KMS-11 (cell line): ENCODE measurements around the gene COQ3.
A peak's percentile ranks its signal among the peaks of the same experiment; 100 is the strongest.

ENCODE experiments used
- H2AFZ ChIP-seq: fragments of 200-600 bp; sonication (generic); 2 replicates; pipeline ENCODE4 v1.6.1; 2016; ENCODE audit warnings: antibody characterized with exemption, mixed run types, low read depth
- H3K27ac ChIP-seq: fragments of 200-600 bp; sonication (generic); 2 replicates; pipeline ENCODE4 v1.6.1; 2016; ENCODE audit warnings: mild to moderate bottlenecking, mixed run types
- H3K27me3 ChIP-seq: fragments of 200-600 bp; sonication (generic); 2 replicates; pipeline ENCODE4 v1.6.1; 2017; ENCODE audit warnings: mild to moderate bottlenecking, low read depth, mixed run types, moderate library complexity; ENCODE audit not compliant: insufficient read depth
- H3K36me3 ChIP-seq: fragments of 200-600 bp; sonication (generic); 2 replicates; pipeline ENCODE4 v1.6.1; 2017; ENCODE audit warnings: mild to moderate bottlenecking, mixed run types; ENCODE audit not compliant: insufficient read depth
- H3K4me1 ChIP-seq: fragments of 200-600 bp; sonication (generic); 2 replicates; pipeline ENCODE4 v1.6.1; 2016; ENCODE audit warnings: mild to moderate bottlenecking, low read depth, mixed run types; ENCODE audit not compliant: poor library complexity, severe bottlenecking
- H3K4me2 ChIP-seq: fragments of 200-600 bp; sonication (generic); 2 replicates; pipeline ENCODE4 v1.7.0; 2016; ENCODE audit warnings: mild to moderate bottlenecking, mixed run types
- H3K4me3 ChIP-seq: fragments of 200-600 bp; sonication (generic); IDR thresholded peaks from 2 replicates; pipeline ENCODE4 v1.6.1; 2017; ENCODE audit warnings: low read depth, low read length, mixed read lengths; ENCODE audit not compliant: insufficient read depth
- H3K79me2 ChIP-seq: fragments of 200-600 bp; sonication (generic); 2 replicates; pipeline ENCODE4 v1.6.1; 2016; ENCODE audit warnings: low read depth, mixed run types; ENCODE audit not compliant: insufficient read depth
- H3K9ac ChIP-seq: fragments of 200-600 bp; sonication (generic); 2 replicates; pipeline ENCODE4 v1.6.1; 2016; ENCODE audit warnings: mild to moderate bottlenecking, mixed run types
- H4K20me1 ChIP-seq: fragments of 200-600 bp; sonication (generic); 2 replicates; pipeline ENCODE4 v1.6.1; 2016; ENCODE audit warnings: mild to moderate bottlenecking, mixed run types; ENCODE audit not compliant: insufficient read depth
- CTCF ChIP-seq: fragments of 200-600 bp; sonication (generic); conservative IDR thresholded peaks from 2 replicates; pipeline ENCODE4 v1.6.1; 2017; ENCODE audit warnings: low read depth, mild to moderate bottlenecking, antibody characterized with exemption, low read length, moderate library complexity, mixed read lengths

The COQ3 gene

DNA sequence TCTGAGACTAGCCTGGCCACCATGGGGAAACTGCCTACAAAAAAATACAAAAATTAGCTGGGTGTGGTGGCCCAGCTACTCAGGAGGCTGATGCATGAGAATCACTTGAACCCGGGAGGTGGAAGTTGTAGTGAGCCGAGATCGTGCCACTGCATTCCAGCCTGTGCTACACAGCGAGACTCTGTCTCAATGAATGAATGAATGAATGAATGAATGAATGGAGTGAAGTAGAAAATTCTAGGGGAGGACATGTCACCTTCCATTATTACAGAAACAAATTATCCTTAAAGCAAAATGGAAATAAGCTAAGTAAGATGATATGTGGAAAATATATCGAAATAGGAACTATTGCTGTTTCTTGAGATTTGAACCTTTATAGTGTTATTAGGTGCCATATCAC is 34.0 kb upstream of the COQ3 start:
- H2AFZ ChIP-seq = no peak overlapping the region
- no peak overlapping the region for H3K4me3 ChIP-seq
- H3K4me1 ChIP-seq = peaks cover 26% of the 10 kb centered on the region
- peaks cover 4% of the 10 kb centered on the region; the same call in 1 of the 2 replicates for H4K20me1 ChIP-seq
- peaks cover 16% of the 10 kb centered on the region for H3K79me2 ChIP-seq
- no peak overlapping the region for H3K4me2 ChIP-seq
- TF ChIP-seq CTCF = no peak
- H3K9ac ChIP-seq = no peak overlapping the region
- no peaks in the 10 kb centered on the region for H3K36me3 ChIP-seq
- H3K27ac ChIP-seq = no peak overlapping the region
- H3K27me3 ChIP-seq = no peaks in the 10 kb centered on the region

GRCh38 chr6:99426451-99426757 is 32.4 kb upstream of the COQ3 start:
- Histone ChIP-seq H3K36me3 (no peaks in the 10 kb centered on the region), H3K4me1 (peaks cover 26% of the 10 kb centered on the region), H2AFZ (peak overlapping the region; percentile 75; the same call in 1 of the 2 replicates), H3K27me3 (no peaks in the 10 kb centered on the region), H3K4me3 (no peak overlapping the region), H3K27ac (peak overlapping the region; percentile 90; the same call in 1 of the 2 replicates), H3K4me2 (peak overlapping the region; percentile 71), H4K20me1 (peaks cover 4% of the 10 kb centered on the region; the same call in 1 of the 2 replicates), H3K79me2 (peaks cover 32% of the 10 kb centered on the region), H3K9ac (no peak overlapping the region)
- TF ChIP-seq CTCF = no peak

- TF ChIP-seq CTCF = no peak; the same call in 1 of the 2 replicates
- peaks cover 38% of the 10 kb centered on the region for H3K79me2 ChIP-seq
- H3K9ac ChIP-seq = peak overlapping the region; percentile 80
- peak overlapping the region; percentile 90 for H3K27ac ChIP-seq
- H3K36me3 ChIP-seq = no peaks in the 10 kb centered on the region
- peaks cover 26% of the 10 kb centered on the region for H3K4me1 ChIP-seq
- H2AFZ ChIP-seq = peak overlapping the region; percentile 75
- H3K27me3 ChIP-seq = no peaks in the 10 kb centered on the region
- no peak overlapping the region for H3K4me3 ChIP-seq
- H3K4me2 ChIP-seq = peak overlapping the region; percentile 71
- H4K20me1 ChIP-seq = peaks cover 4% of the 10 kb centered on the region; the same call in 1 of the 2 replicates
Observed at GRCh38 chr6:99425647-99426450, 31.9 kb upstream of the COQ3 start.

DNA sequence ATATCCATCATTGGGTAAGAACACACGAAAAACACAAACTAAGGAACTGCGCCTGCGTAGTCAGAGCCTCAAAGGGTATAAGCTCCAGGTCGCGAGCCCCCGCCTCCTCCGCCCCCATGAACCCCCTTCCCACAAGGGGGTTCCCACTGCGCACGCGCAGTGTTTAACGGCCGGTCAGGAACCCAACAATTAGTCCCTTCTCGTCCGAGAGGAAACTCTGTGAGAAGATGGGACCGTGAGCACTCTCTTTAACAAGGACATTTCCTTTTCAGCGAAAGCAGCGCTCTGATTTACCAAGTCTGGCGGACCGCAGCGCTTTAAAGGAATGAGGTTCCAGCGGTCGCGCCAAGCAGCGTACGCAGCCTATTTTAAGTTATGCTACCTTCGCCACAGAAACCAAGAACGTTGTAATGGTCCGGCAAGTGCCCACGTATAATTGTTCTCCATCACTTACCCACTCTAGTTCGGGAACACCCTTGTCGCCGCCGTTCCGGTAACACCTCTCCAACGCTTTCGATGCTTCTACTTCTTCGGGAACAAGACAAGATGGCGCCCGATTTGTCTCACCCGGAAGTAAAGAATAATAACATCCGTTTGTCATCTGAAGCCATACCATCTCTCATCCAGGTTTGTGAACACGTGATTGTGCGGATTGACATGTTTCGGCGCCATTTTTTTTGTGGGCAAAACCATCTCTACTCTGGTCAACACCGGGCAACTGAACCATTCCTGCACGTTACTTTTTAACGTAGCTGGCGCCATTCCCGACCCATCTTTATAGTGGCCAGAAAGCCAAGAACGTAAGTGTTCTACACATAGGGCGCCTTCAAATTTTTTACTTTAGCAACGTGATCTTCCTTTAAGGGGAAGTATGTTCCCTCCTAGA is 31.0 kb upstream of the COQ3 start, which contains the start of gene PNISR:
Gene PNISR, minus strand, starts transcription at position 548 of the 886 bp plus-strand sequence. CDS start 10,649 bp downstream, outside the sequence.
- Histone ChIP-seq H3K36me3 (no peaks in the 10 kb centered on the region), H3K4me1 (peaks cover 26% of the 10 kb centered on the region), H3K27me3 (no peaks in the 10 kb centered on the region), H3K4me2 (peak within 1 kb of the TSS; percentile 88), H2AFZ (peak within 1 kb of the TSS; percentile 75), H3K9ac (peak within 1 kb of the TSS; percentile 80), H3K4me3 (no peak within 1 kb of the TSS), H3K27ac (peak within 1 kb of the TSS; percentile 90), H3K79me2 (peaks cover 46% of the 10 kb centered on the region), H4K20me1 (peaks cover 4% of the 10 kb centered on the region; the same call in 1 of the 2 replicates)
- no peak for TF ChIP-seq CTCF
